SK-N-SH (cell line): ENCODE results near the gene VAPB. TPM values are rescaled to one million over a fixed set of nuclear protein-coding genes. Genes with fewer than 3 reads are reported as not detected.

Experiments used
- CTCF ChIA-PET: fragments of 300-600, 350-600 bp; formaldehyde crosslinking; extraction: SDS; loops from one replicate; lab custom pipeline; 2021; lab: Yijun Ruan, JAX
- POLR2A ChIA-PET: fragments of 350-600 bp; sonication (Branson Sonifier 250); formaldehyde crosslinking; extraction: SDS; loops from one replicate; lab custom pipeline; 2020; ENCODE audit warnings: antibody characterized with exemption, inconsistent platforms; lab: Yijun Ruan, JAX
- DNase-seq: peaks from one replicate; pipeline ENCODE4 v3.0.0; 2012
- H2AFZ ChIP-seq: fragments of 200-600 bp; sonication (generic); 2 replicates; pipeline ENCODE4 v1.8.1; 2016; ENCODE audit warnings: antibody characterized with exemption, mild to moderate bottlenecking, low read depth
- H3F3A ChIP-seq: fragments of 200-600 bp; sonication (generic); replicated peaks from 2 replicates; pipeline ENCODE3; 2016; ENCODE audit warnings: antibody characterized with exemption, mild to moderate bottlenecking; ENCODE audit not compliant: insufficient read depth
- H3K27ac ChIP-seq, 2 experiments: fragments of 200-500 bp in 1 of 2; fragments of 200-600 bp in 1 of 2; sonication (Bioruptor generic) in 1 of 2; sonication (generic), shearing (Covaris generic) in 1 of 2; 2 replicates each; pipeline versions ENCODE4 v1.5.1 to v1.6.1; 2014 to 2016; ENCODE audit warnings: low read depth in 2 of 2, inconsistent platforms in 1 of 2, low read length in 1 of 2, mild to moderate bottlenecking in 1 of 2, mixed read lengths in 1 of 2
- H3K27me3 ChIP-seq: fragments of 200-600 bp; sonication (generic), shearing (Covaris generic); 2 replicates; pipeline ENCODE4 v1.6.1; 2016; ENCODE audit warnings: mixed run types; ENCODE audit not compliant: insufficient read depth
- H3K36me3 ChIP-seq, 2 experiments: fragments of 200-500 bp in 1 of 2; fragments of 200-600 bp in 1 of 2; sonication (Bioruptor generic) in 1 of 2; sonication (generic) in 1 of 2; replicated peaks in 1 of 2; 2 replicates each; pipeline versions ENCODE3 to v1.5.1; 2014 to 2016; ENCODE audit warnings: low read length in 1 of 2, mild to moderate bottlenecking in 1 of 2; ENCODE audit not compliant: insufficient read depth in 2 of 2, control insufficient read depth in 1 of 2
- H3K4me1 ChIP-seq, 2 experiments: fragments of 200-500 bp in 1 of 2; fragments of 200-600 bp in 1 of 2; sonication (Bioruptor generic) in 1 of 2; sonication (generic), shearing (Covaris generic) in 1 of 2; 2 replicates each; pipeline versions ENCODE4 v1.5.1 to v1.6.1; 2014 to 2016; ENCODE audit warnings: low read depth in 1 of 2, low read length in 1 of 2, mixed run types in 1 of 2; ENCODE audit not compliant: insufficient read depth in 2 of 2, control insufficient read depth in 1 of 2
- H3K4me2 ChIP-seq: fragments of 200-600 bp; sonication (generic), shearing (Covaris generic); 2 replicates; pipeline ENCODE4 v1.6.1; 2017; ENCODE audit warnings: mixed run types
- H3K4me3 ChIP-seq, 2 experiments: fragments of 200-500 bp in 1 of 2; fragments of 200-600 bp in 1 of 2; sonication (Bioruptor generic) in 1 of 2; sonication (generic), shearing (Covaris generic) in 1 of 2; 2 replicates each; pipeline versions ENCODE4 v1.5.1 to v1.8.1; 2014 to 2016; ENCODE audit warnings: low read depth in 2 of 2, inconsistent platforms in 1 of 2, low read length in 1 of 2, mild to moderate bottlenecking in 1 of 2, mixed read lengths in 1 of 2, moderate library complexity in 1 of 2
- H3K79me2 ChIP-seq: fragments of 200-600 bp; sonication (generic); 2 replicates; pipeline ENCODE4 v1.8.1; 2017; ENCODE audit warnings: mild to moderate bottlenecking; ENCODE audit not compliant: insufficient read depth
- H3K9ac ChIP-seq: fragments of 200-600 bp; sonication (generic); 2 replicates; pipeline ENCODE4 v1.6.1; 2017; ENCODE audit warnings: mixed run types
- H3K9me2 ChIP-seq: fragments of 200-600 bp; sonication (generic); 2 replicates; pipeline ENCODE4 v1.6.1; 2017; ENCODE audit warnings: mixed run types
- H3K9me3 ChIP-seq: fragments of 200-600 bp; sonication (generic); 2 replicates; pipeline ENCODE4 v1.6.1; 2017; ENCODE audit warnings: mixed run types, mild to moderate bottlenecking, moderate library complexity
- H4K20me1 ChIP-seq: fragments of 200-600 bp; sonication (generic); 2 replicates; pipeline ENCODE4 v1.6.1; 2017; ENCODE audit warnings: mild to moderate bottlenecking, mixed run types; ENCODE audit not compliant: insufficient read depth
- CHD2 ChIP-seq: fragments of 150-350 bp; IDR thresholded peaks from 2 replicates; pipeline ENCODE4 v1.6.1; 2018; ENCODE audit warnings: low read length; ENCODE audit not compliant: partially characterized antibody
- CTCF ChIP-seq: fragments of 200-600 bp; sonication (generic); IDR thresholded peaks from 2 replicates; pipeline ENCODE4 v1.6.1; 2017; ENCODE audit warnings: antibody characterized with exemption, mild to moderate bottlenecking, moderate library complexity
- EZH2phosphoT487 ChIP-seq: fragments of 200-600 bp; sonication (generic); IDR thresholded peaks from 2 replicates; pipeline ENCODE4 v1.6.1; 2017; ENCODE audit warnings: low read depth, mixed run types, mild to moderate bottlenecking, antibody characterized with exemption, moderate library complexity, borderline replicate concordance
- FOXM1 ChIP-seq: IDR thresholded peaks from 2 replicates; pipeline ENCODE4 v1.4.0; 2012; ENCODE audit warnings: low read depth, mild to moderate bottlenecking
- GABPA ChIP-seq: IDR thresholded peaks from 2 replicates; pipeline ENCODE4 v1.4.0; 2012; ENCODE audit warnings: low read depth, mild to moderate bottlenecking
- GATA2 ChIP-seq: sonication (generic); formaldehyde crosslinking; IDR thresholded peaks from 2 replicates; pipeline ENCODE4 v1.5.0; 2020; ENCODE audit warnings: mild to moderate bottlenecking, missing genetic modification reagents
- IRF3 ChIP-seq: fragments of 150-350 bp; IDR thresholded peaks from 2 replicates; pipeline ENCODE4 v1.6.1; 2016; ENCODE audit warnings: mild to moderate bottlenecking, low read depth, low read length
- JUND ChIP-seq: IDR thresholded peaks from 2 replicates; pipeline ENCODE4 v1.4.0; 2012
- MAX ChIP-seq: IDR thresholded peaks from 2 replicates; pipeline ENCODE4 v1.4.0; 2012; ENCODE audit warnings: low read depth
- MEF2A ChIP-seq: IDR thresholded peaks from 2 replicates; pipeline ENCODE4 v1.4.0; 2012; ENCODE audit warnings: low read depth, borderline replicate concordance
- MXI1 ChIP-seq: IDR thresholded peaks from 2 replicates; pipeline ENCODE4 v1.6.1; 2012; ENCODE audit warnings: mild to moderate bottlenecking, low read depth, low read length, improper control_type of control experiment
- NFIC ChIP-seq: IDR thresholded peaks from 2 replicates; pipeline ENCODE4 v1.4.0; 2012; ENCODE audit warnings: borderline replicate concordance
- NRF1 ChIP-seq: IDR thresholded peaks from 2 replicates; pipeline ENCODE4 v1.6.1; 2012; ENCODE audit warnings: low read depth, mild to moderate bottlenecking, low read length
- PBX3 ChIP-seq: IDR thresholded peaks from 2 replicates; pipeline ENCODE4; 2012
- POLR2AphosphoS5 ChIP-seq: IDR thresholded peaks from 2 replicates; pipeline ENCODE4 v1.6.1; 2012; ENCODE audit warnings: low read depth, low read length
- REST ChIP-seq: IDR thresholded peaks from 2 replicates; pipeline ENCODE4 v1.6.1; 2012; ENCODE audit warnings: mild to moderate bottlenecking, low read depth, low read length, moderate library complexity
- RFX5 ChIP-seq: IDR thresholded peaks from 2 replicates; pipeline ENCODE4 v1.6.1; 2012; ENCODE audit warnings: mild to moderate bottlenecking, improper control_type of control experiment, low read length
- SIN3A ChIP-seq: IDR thresholded peaks from 2 replicates; pipeline ENCODE4 v1.6.1; 2012; ENCODE audit warnings: low read depth, mild to moderate bottlenecking, low read length, moderate library complexity, borderline replicate concordance
- SMC3 ChIP-seq: IDR thresholded peaks from 2 replicates; pipeline ENCODE4 v1.6.1; 2012; ENCODE audit warnings: low read depth, low read length, improper control_type of control experiment
- TAF1 ChIP-seq: IDR thresholded peaks from 2 replicates; pipeline ENCODE4 v1.6.1; 2012; ENCODE audit warnings: low read depth, mild to moderate bottlenecking, low read length, moderate library complexity, borderline replicate concordance
- TCF12 ChIP-seq: IDR thresholded peaks from 2 replicates; pipeline ENCODE4 v1.4.0; 2012
- TEAD4 ChIP-seq: IDR thresholded peaks from 2 replicates; pipeline ENCODE4 v1.4.0; 2012; ENCODE audit warnings: mild to moderate bottlenecking, borderline replicate concordance; ENCODE audit not compliant: insufficient read depth
- YY1 ChIP-seq: IDR thresholded peaks from 2 replicates; pipeline ENCODE4 v1.4.0; 2012; ENCODE audit warnings: low read depth, mild to moderate bottlenecking
- ZBTB33 ChIP-seq: IDR thresholded peaks from 2 replicates; pipeline ENCODE4 v1.4.0; 2012; ENCODE audit warnings: low read depth, borderline replicate concordance
- WGBS: methylation state at CpG from one replicate; pipeline ENCODE4 v1.1.6; 2017; ENCODE audit warnings: low lambda C conversion rate; 5-methylcytosine and 5-hydroxymethylcytosine counted together
- polyA plus RNA-seq, 3 experiments: library from polyadenylated mRNA; depleted of rRNA; stranded (reverse); fragments of >200 nt; gene quantifications; 2 replicates each; pipeline ENCODE4 v1.2.3, GENCODE V29; 2012

Gene VAPB
- polyA plus RNA-seq (2012; rRNA removed): 16.8 and 16.9 TPM in 2 replicates
- 21.7 and 25.1 TPM in 2 replicates for polyA plus RNA-seq (2012; cell fraction: cytosol; rRNA removed)
- polyA plus RNA-seq (2012; cell fraction: nucleus; rRNA removed): 19.8 and 23.8 TPM in 2 replicates

GRCh38 chr20:58388882-58389323 lies at the start of gene VAPB:
TSS of gene VAPB (plus strand) at chr20:58389229. CDS start at chr20:58389460, 231 bp downstream.
- H3K36me3 ChIP-seq: peaks cover 11 to 22% of the 10 kb centered on the region in 2 experiments
- H3K4me3 ChIP-seq: peak within 1 kb of the TSS; percentile 83 to 95
- TF ChIP-seq CTCF: no peak
- TF ChIP-seq PBX3: no peak
- TF ChIP-seq IRF3: no peak
- peak; percentile 42; the same call in 1 of the 2 replicates for TF ChIP-seq GABPA
- no peak for TF ChIP-seq FOXM1
- no peak for TF ChIP-seq EZH2phosphoT487
- TF ChIP-seq NRF1: peak; percentile 92
- TF ChIP-seq ZBTB33: no peak; the same call in 1 of the 2 replicates
- TF ChIP-seq YY1: no peak
- TF ChIP-seq SIN3A: no peak
- peak; percentile 44 for TF ChIP-seq TAF1
- no peak for TF ChIP-seq NFIC
- TF ChIP-seq CHD2: peak; percentile 16
- TF ChIP-seq GATA2 (CRISPR knock-in tag): no peak
- TF ChIP-seq MAX: 0 out of 2 replicates have a peak, but pooled peaks have one; percentile 26
- TF ChIP-seq TEAD4: no peak
- TF ChIP-seq MEF2A: no peak
- TF ChIP-seq SMC3: no peak
- TF ChIP-seq POLR2AphosphoS5: peak; percentile 39; the same call in 1 of the 2 replicates
- TF ChIP-seq RFX5: no peak
- TF ChIP-seq JUND: no peak
- no peak for TF ChIP-seq REST
- 0 out of 2 replicates have a peak, but pooled peaks have one; percentile 61 for TF ChIP-seq MXI1
- no peak for TF ChIP-seq TCF12
- H3F3A ChIP-seq: peaks cover 21% of the 10 kb centered on the region
- peaks cover 48% of the 10 kb centered on the region for H3K79me2 ChIP-seq
- no peaks in the 10 kb centered on the region for H3K27me3 ChIP-seq
- peaks cover 8% of the 10 kb centered on the region for H4K20me1 ChIP-seq
- peak within 1 kb of the TSS; percentile 93 for H3K4me2 ChIP-seq
- peak; percentile 97 for DNase-seq
- 2% methylated on average over 26 of the region's 51 CpGs for WGBS
- CTCF ChIA-PET: interaction anchor here (0.8 to 1.8 kb wide), 4 partner anchors 84 to 262 kb away, joined by 3 to 8 read pairs (median 4); partner anchors contain the start of gene STX16
- peaks cover 11 to 17% of the 10 kb centered on the region in 2 experiments for H3K4me1 ChIP-seq
- no peaks in the 10 kb centered on the region for H3K9me2 ChIP-seq
- peak within 1 kb of the TSS; percentile 79 to 85 for H3K27ac ChIP-seq
- peak within 1 kb of the TSS; percentile 92 for H3K9ac ChIP-seq
- POLR2A ChIA-PET: interaction anchor here (0.6 to 1.2 kb wide), 6 partner anchors 53 to 262 kb away, joined by 3 to 5 read pairs (median 4); partner anchors contain the start of gene STX16
- peaks cover 11% of the 10 kb centered on the region for H3K9me3 ChIP-seq
- H2AFZ ChIP-seq: peak within 1 kb of the TSS; percentile 83
